HG03575 (cell line): ENCODE data around the gene CDH23.

Source experiments
- ATAC-seq: cut with Tn5 transposase; IDR thresholded peaks from one replicate; pipeline ENCODE4 v1.9.1; 2021; ENCODE audit not compliant: unreplicated experiment, insufficient number of reproducible peaks, low FRiP score; ENCODE audit errors: extremely low read depth

Gene CDH23

GRCh38 chr10:71840958-71841335 is 444.2 kb downstream of the CDH23 start:
- ATAC-seq, result no peak

- no peak for ATAC-seq
Observed at GRCh38 chr10:71842422-71842821, 445.7 kb downstream of the CDH23 start.

- no peak for ATAC-seq
Observed at GRCh38 chr10:71842856-71843686, 446.4 kb downstream of the CDH23 start.

- no peak for ATAC-seq
Observed at GRCh38 chr10:71844084-71844483, 447.4 kb downstream of the CDH23 start.

- no peak for ATAC-seq
Observed at GRCh38 chr10:71844695-71845094, 448.0 kb downstream of the CDH23 start.

- no peak for ATAC-seq
Observed at GRCh38 chr10:71845410-71846405, 449.0 kb downstream of the CDH23 start.

- no peak for ATAC-seq
Observed at GRCh38 chr10:71846816-71847215, 450.1 kb downstream of the CDH23 start.

GRCh38 chr10:71847418-71847817 is 450.7 kb downstream of the CDH23 start:
- no peak for ATAC-seq

GRCh38 chr10:71848325-71849275 is 451.9 kb downstream of the CDH23 start:
- no peak for ATAC-seq

- ATAC-seq, result no peak
Observed at GRCh38 chr10:71849461-71849908, 452.8 kb downstream of the CDH23 start.

- ATAC-seq, result no peak
Observed at GRCh38 chr10:71850021-71850742, 453.5 kb downstream of the CDH23 start.

GRCh38 chr10:71850743-71851464 is 454.2 kb downstream of the CDH23 start, which contains the start of gene PSAP:
TSS of gene PSAP (minus strand) at chr10:71851251. CDS start at chr10:71851221, 30 bp downstream.
- ATAC-seq, result peak; percentile 43

GRCh38 chr10:71851465-71852095 is 454.9 kb downstream of the CDH23 start:
- peak; percentile 8 for ATAC-seq

GRCh38 chr10:71852355-71852937 is 455.7 kb downstream of the CDH23 start:
- ATAC-seq, result no peak

GRCh38 chr10:71854031-71854430 is 457.3 kb downstream of the CDH23 start:
- no peak for ATAC-seq

- ATAC-seq, result no peak
Observed at GRCh38 chr10:71856619-71857018, 459.9 kb downstream of the CDH23 start.
